H1 (cell line): ENCODE results near the gene MAOB. TPM values are rescaled to one million over a fixed set of nuclear protein-coding genes. Genes with fewer than 3 reads are reported as not detected.

Source experiments
- CTCF ChIA-PET: fragments of 300-600 bp; sonication (Branson Sonifier 250); formaldehyde crosslinking; loops from one replicate; lab custom pipeline; 2021; ENCODE audit not compliant: partially characterized antibody; lab: Charles Lee
- POLR2A ChIA-PET: fragments of 300-600 bp; sonication (Branson Sonifier 250); formaldehyde crosslinking; loops from one replicate; lab custom pipeline; 2021; ENCODE audit warnings: inconsistent platforms; ENCODE audit not compliant: partially characterized antibody; lab: Charles Lee
- DNase-seq, 2 experiments: peaks; one replicate each; pipeline versions ENCODE4 v3.0.0 to v3.0.0-alpha.2; 2010 to 2022; ENCODE audit warnings: low spot score in 2 of 2, low read depth in 1 of 2, mixed read lengths in 1 of 2
- FAIRE-seq: peaks from 2 replicates; lab custom pipeline; 2011; peaks lifted over from hg19 to GRCh38; lab: Jason Lieb, UNC
- H2AFZ ChIP-seq: 2 replicates; pipeline ENCODE4 v1.8.1; 2012; ENCODE audit warnings: low read length, inconsistent platforms
- H2AK5ac ChIP-seq: 2 replicates; pipeline ENCODE4 v1.6.1; 2013; ENCODE audit warnings: low read depth, low read length
- H2BK120ac ChIP-seq: replicated peaks from 2 replicates; pipeline ENCODE3; 2013; ENCODE audit warnings: low read depth, low read length, inconsistent platforms
- H2BK12ac ChIP-seq: 2 replicates; pipeline ENCODE4 v1.6.1; 2013; ENCODE audit warnings: low read depth, low read length
- H2BK15ac ChIP-seq: 2 replicates; pipeline ENCODE4 v1.6.1; 2013; ENCODE audit warnings: low read length
- H2BK20ac ChIP-seq: 2 replicates; pipeline ENCODE4 v1.6.1; 2013; ENCODE audit warnings: low read length
- H2BK5ac ChIP-seq: 2 replicates; pipeline ENCODE4 v1.6.1; 2013; ENCODE audit warnings: low read depth, low read length
- H3K14ac ChIP-seq: 2 replicates; pipeline ENCODE4 v1.6.1; 2013; ENCODE audit warnings: inconsistent platforms; ENCODE audit not compliant: insufficient read length
- H3K18ac ChIP-seq: 2 replicates; pipeline ENCODE4 v1.6.1; 2013; ENCODE audit warnings: low read length; ENCODE audit errors: extremely low read depth
- H3K23ac ChIP-seq: 2 replicates; pipeline ENCODE4 v1.6.1; 2013; ENCODE audit warnings: inconsistent platforms; ENCODE audit not compliant: insufficient read length
- H3K23me2 ChIP-seq: 2 replicates; pipeline ENCODE4 v1.6.1; 2013; ENCODE audit warnings: low read depth, low read length
- H3K27ac ChIP-seq: 2 replicates; pipeline ENCODE4 v1.6.1; 2011; ENCODE audit warnings: low read depth, low read length, inconsistent platforms
- H3K27me3 ChIP-seq, 4 experiments: replicated peaks in 1 of 4; 1 replicate in 1 of 4; 2 replicates in 3 of 4; pipeline versions ENCODE4 v1.6.1 to v1.8.1; 2011 to 2013; ENCODE audit warnings: low read length in 3 of 4, mild to moderate bottlenecking in 3 of 4, inconsistent platforms in 2 of 4, mixed read lengths in 2 of 4, moderate library complexity in 1 of 4; ENCODE audit not compliant: control insufficient read depth in 3 of 4, insufficient read depth in 3 of 4; ENCODE audit errors: extremely low read depth in 1 of 4
- H3K36me3 ChIP-seq, 4 experiments: 2 replicates each; pipeline versions ENCODE4 v1.6.1 to v1.8.1; 2011 to 2013; ENCODE audit warnings: mild to moderate bottlenecking in 4 of 4, low read length in 3 of 4, moderate library complexity in 2 of 4, control low read depth in 1 of 4, inconsistent platforms in 1 of 4; ENCODE audit not compliant: insufficient read depth in 4 of 4, control insufficient read depth in 2 of 4
- H3K4ac ChIP-seq: replicated peaks from 2 replicates; pipeline ENCODE3; 2013; ENCODE audit warnings: low read length, low read depth, mixed read lengths, inconsistent platforms; ENCODE audit not compliant: insufficient read length
- H3K4me1 ChIP-seq, 4 experiments: replicated peaks in 1 of 4; 1 replicate in 1 of 4; 2 replicates in 3 of 4; pipeline versions ENCODE4 v1.6.1 to v1.8.1; 2011 to 2013; ENCODE audit warnings: low read length in 3 of 4, inconsistent platforms in 2 of 4, mixed read lengths in 1 of 4; ENCODE audit not compliant: insufficient read depth in 4 of 4, control insufficient read depth in 3 of 4
- H3K4me2 ChIP-seq, 2 experiments: 2 replicates each; pipeline versions ENCODE4 v1.6.1 to v1.8.1; 2011 to 2013; ENCODE audit warnings: low read depth in 2 of 2, low read length in 2 of 2, control low read depth in 1 of 2, inconsistent platforms in 1 of 2, mild to moderate bottlenecking in 1 of 2; ENCODE audit not compliant: insufficient read depth in 1 of 2
- H3K4me3 ChIP-seq, 4 experiments: fragments of 200-600, 300-600 bp in 1 of 4; sonication (generic), shearing (Covaris generic), sonication (Bioruptor Twin) in 1 of 4; 2 replicates each; pipeline versions ENCODE4 v1.5.1 to v1.8.1; 2011 to 2016; ENCODE audit warnings: low read length in 4 of 4, low read depth in 3 of 4, control low read depth in 2 of 4, inconsistent platforms in 2 of 4, mild to moderate bottlenecking in 2 of 4, mixed read lengths in 1 of 4, moderate library complexity in 1 of 4; ENCODE audit not compliant: insufficient read depth in 2 of 4; ENCODE audit errors: extremely low read depth in 1 of 4
- H3K56ac ChIP-seq: replicated peaks from 2 replicates; pipeline ENCODE3; 2013; ENCODE audit warnings: low read depth, mild to moderate bottlenecking, mixed read lengths, low read length, inconsistent platforms; ENCODE audit not compliant: insufficient read length
- H3K79me1 ChIP-seq: 2 replicates; pipeline ENCODE4 v1.6.1; 2013; ENCODE audit warnings: low read depth, low read length, control low read depth
- H3K79me2 ChIP-seq, 2 experiments: 2 replicates each; pipeline versions ENCODE4 v1.6.1 to v1.8.1; 2012 to 2013; ENCODE audit warnings: low read length in 2 of 2, mild to moderate bottlenecking in 2 of 2, inconsistent platforms in 1 of 2; ENCODE audit not compliant: insufficient read depth in 2 of 2, control insufficient read depth in 1 of 2
- H3K9ac ChIP-seq, 4 experiments: replicated peaks in 1 of 4; 1 replicate in 1 of 4; 2 replicates in 3 of 4; pipeline versions ENCODE4 v1.6.1 to v1.8.1; 2011 to 2013; ENCODE audit warnings: low read depth in 3 of 4, low read length in 3 of 4, control low read depth in 2 of 4, mild to moderate bottlenecking in 2 of 4, moderate library complexity in 2 of 4, inconsistent platforms in 1 of 4; ENCODE audit errors: extremely low read depth in 1 of 4
- H3K9me3 ChIP-seq, 2 experiments: 2 replicates each; pipeline versions ENCODE4 v1.6.1 to v1.8.1; 2012 to 2013; ENCODE audit warnings: mild to moderate bottlenecking in 2 of 2, moderate library complexity in 2 of 2, control low read depth in 1 of 2, inconsistent platforms in 1 of 2, low read depth in 1 of 2, low read length in 1 of 2, mixed read lengths in 1 of 2; ENCODE audit not compliant: insufficient read depth in 2 of 2
- H4K20me1 ChIP-seq, 2 experiments: replicated peaks in 1 of 2; 2 replicates each; pipeline versions ENCODE3 to v1.8.1; 2011 to 2013; ENCODE audit warnings: inconsistent platforms in 2 of 2, low read length in 2 of 2, mild to moderate bottlenecking in 1 of 2; ENCODE audit not compliant: insufficient read depth in 2 of 2, control insufficient read depth in 1 of 2
- H4K5ac ChIP-seq: 2 replicates; pipeline ENCODE4 v1.6.1; 2013; ENCODE audit warnings: low read length, low read depth, mixed read lengths, inconsistent platforms; ENCODE audit not compliant: insufficient read length
- H4K8ac ChIP-seq: 2 replicates; pipeline ENCODE4 v1.8.0; 2013; ENCODE audit warnings: mild to moderate bottlenecking, moderate library complexity, low read length, inconsistent platforms; ENCODE audit not compliant: insufficient read depth; ENCODE audit errors: extremely low read depth
- H4K91ac ChIP-seq: replicated peaks from 2 replicates; pipeline ENCODE3; 2013; ENCODE audit warnings: low read length, mixed read lengths, inconsistent platforms; ENCODE audit not compliant: insufficient read length
- BACH1 ChIP-seq: IDR thresholded peaks from 2 replicates; pipeline ENCODE4 v1.6.1; 2012; ENCODE audit warnings: low read length, improper control_type of control experiment
- CHD2 ChIP-seq: IDR thresholded peaks from 2 replicates; pipeline ENCODE4 v1.6.1; 2012; ENCODE audit warnings: low read length, improper control_type of control experiment
- CTBP2 ChIP-seq: IDR thresholded peaks from 2 replicates; pipeline ENCODE4 v1.7.0; 2011; ENCODE audit warnings: borderline replicate concordance, mild to moderate bottlenecking, moderate library complexity, mixed read lengths, low read length; ENCODE audit not compliant: insufficient read depth, insufficient read length
- EGR1 ChIP-seq: IDR thresholded peaks from 2 replicates; pipeline ENCODE4 v1.6.1; 2011; ENCODE audit warnings: low read depth, low read length, borderline replicate concordance
- FOSL1 ChIP-seq: IDR thresholded peaks from 2 replicates; pipeline ENCODE4 v1.6.1; 2011; ENCODE audit warnings: mild to moderate bottlenecking, low read depth, low read length, moderate library complexity; ENCODE audit not compliant: insufficient read depth
- GTF2F1 ChIP-seq: IDR thresholded peaks from 2 replicates; pipeline ENCODE4 v1.6.1; 2012; ENCODE audit warnings: low read depth, low read length, improper control_type of control experiment, borderline replicate concordance
- HDAC6 ChIP-seq: IDR thresholded peaks from one replicate; pipeline ENCODE4 v1.7.1; 2012; ENCODE audit warnings: low read depth, mild to moderate bottlenecking, inconsistent platforms, low read length, moderate library complexity
- NRF1 ChIP-seq: IDR thresholded peaks from 2 replicates; pipeline ENCODE4 v1.6.1; 2011; ENCODE audit warnings: mild to moderate bottlenecking, low read depth, low read length, improper control_type of control experiment
- PHF8 ChIP-seq: fragments of 200-600 bp; sonication (generic); conservative IDR thresholded peaks from 2 replicates; pipeline ENCODE4 v1.7.1; 2012; ENCODE audit warnings: low read depth, mild to moderate bottlenecking, inconsistent platforms, low read length, moderate library complexity
- RBBP5 ChIP-seq: IDR thresholded peaks from 2 replicates; pipeline ENCODE4 v1.7.1; 2012; ENCODE audit warnings: low read depth, mild to moderate bottlenecking, inconsistent platforms, low read length, moderate library complexity, borderline replicate concordance
- RNF2 ChIP-seq: fragments of 200-900, 300-1000 bp; sonication (generic); IDR thresholded peaks from 2 replicates; pipeline ENCODE4 v1.7.1; 2016; ENCODE audit warnings: borderline replicate concordance, low read depth, mild to moderate bottlenecking, antibody characterized with exemption, low read length; ENCODE audit not compliant: poor library complexity, severe bottlenecking; ENCODE audit errors: missing control alignments
- SP4 ChIP-seq: IDR thresholded peaks from 2 replicates; pipeline ENCODE4 v1.6.1; 2012; ENCODE audit warnings: low read length, inconsistent platforms
- SRF ChIP-seq: IDR thresholded peaks from 2 replicates; pipeline ENCODE4 v1.6.1; 2011; ENCODE audit warnings: mild to moderate bottlenecking, low read depth, low read length, moderate library complexity
- TAF1 ChIP-seq: IDR thresholded peaks from 2 replicates; pipeline ENCODE4 v1.6.1; 2011; ENCODE audit warnings: mild to moderate bottlenecking, low read depth, low read length
- TCF12 ChIP-seq: IDR thresholded peaks from 2 replicates; pipeline ENCODE4 v1.6.1; 2011; ENCODE audit warnings: low read depth, mild to moderate bottlenecking, low read length
- WGBS, 2 experiments: shearing (Covaris generic) in 1 of 2; methylation state at CpG; one replicate each; pipeline versions ENCODE4 v1.1.6 to v1.1.7; 2013 to 2015; ENCODE audit warnings: low lambda C conversion rate in 2 of 2, mixed read lengths in 2 of 2, inconsistent platforms in 1 of 2, low coverage in 1 of 2, missing lambda C conversion rate in 1 of 2; ENCODE audit not compliant: insufficient replicate concordance in 2 of 2, insufficient coverage in 1 of 2, insufficient read length in 1 of 2; ENCODE audit errors: extremely low coverage in 1 of 2, missing lambda C conversion rate in 1 of 2; 5-methylcytosine and 5-hydroxymethylcytosine counted together
- polyA plus RNA-seq, 7 experiments: library from polyadenylated mRNA; depleted of rRNA in 3 of 7; stranded (reverse) in 5 of 7; unstranded in 2 of 7; fragments of >200 nt in 5 of 7; fragments of 200-250 nt in 2 of 7; gene quantifications; 1 replicate in 5 of 7; 2 replicates in 1 of 7; 4 replicates in 1 of 7; pipeline versions ENCODE4 v1.2.1 to v1.2.3, GENCODE V29; 2011 to 2013; ENCODE audit warnings: missing spikeins in 2 of 7, mixed read lengths in 2 of 7
- total RNA-seq: library from RNA; stranded (reverse); fragmentation: NEBNext Ultra II Directional; extraction: Animal tissue kit (Norgen Biotek cat#: 25700); gene quantifications from 2 replicates; pipeline ENCODE4 v1.2.1, GENCODE V29; 2021

The MAOB gene
- total and polyA plus RNA-seq, 2 of the 8 experiments (the other 6 are each of a cell fraction or from before 2014, with no cell fraction given), result 0.73 to 1.1 TPM

- Histone ChIP-seq H3K36me3 (no peaks in the 10 kb centered on the region), H3K4me1 (peaks cover 0 to 4% (median 0%) of the 10 kb centered on the region in 4 experiments; a peak in 1 of 7 replicates), H2BK15ac (no peak overlapping the region), H2AK5ac (no peak overlapping the region), H4K5ac (no peak overlapping the region), H3K23me2 (no peaks in the 10 kb centered on the region), H4K8ac (no peak overlapping the region), H2AFZ (no peak overlapping the region), H2BK5ac (no peak overlapping the region), H3K4me2 (no peak overlapping the region), H3K9ac (no peak overlapping the region), H3K79me2 (no peaks in the 10 kb centered on the region), H3K4ac (no peak overlapping the region), H2BK12ac (no peak overlapping the region), H3K9me3 (no peaks in the 10 kb centered on the region), H3K79me1 (no peaks in the 10 kb centered on the region), H3K4me3 (no peak overlapping the region), H4K20me1 (no peaks in the 10 kb centered on the region), H3K27ac (no peak overlapping the region), H2BK120ac (no peak overlapping the region), H3K14ac (no peak overlapping the region), H4K91ac (no peak overlapping the region), H3K56ac (no peak overlapping the region), H3K18ac (no peak overlapping the region), H3K27me3 (no peaks in the 10 kb centered on the region), H3K23ac (no peak overlapping the region), H2BK20ac (no peak overlapping the region)
- ChIA-PET CTCF (no interaction called here), POLR2A (no interaction called here)
- FAIRE-seq (no peak), DNase-seq (no peak)
- WGBS, 2 experiments, result 88% methylated on average over 7 of the region's 7 CpGs; no CpG with 5 or more reads in 1 of the 2 experiments
- no peak for TF ChIP-seq GTF2F1
- no peak for TF ChIP-seq TCF12
- TF ChIP-seq CHD2, result no peak
- no peak for TF ChIP-seq EGR1
- no peak for TF ChIP-seq SRF
- TF ChIP-seq RBBP5, result no peak
- no peak for TF ChIP-seq HDAC6
- no peak for TF ChIP-seq PHF8
- no peak for TF ChIP-seq FOSL1
- no peak for TF ChIP-seq RNF2
- no peak for TF ChIP-seq SP4
- TF ChIP-seq BACH1, result no peak
- TF ChIP-seq NRF1, result no peak
- TF ChIP-seq TAF1, result no peak
- TF ChIP-seq CTBP2, result no peak
Observed at GRCh38 chrX:43731086-43731485, 151.2 kb downstream of the MAOB start.
